ENCODE data around the gene LHX5.

The LHX5 gene

DNA sequence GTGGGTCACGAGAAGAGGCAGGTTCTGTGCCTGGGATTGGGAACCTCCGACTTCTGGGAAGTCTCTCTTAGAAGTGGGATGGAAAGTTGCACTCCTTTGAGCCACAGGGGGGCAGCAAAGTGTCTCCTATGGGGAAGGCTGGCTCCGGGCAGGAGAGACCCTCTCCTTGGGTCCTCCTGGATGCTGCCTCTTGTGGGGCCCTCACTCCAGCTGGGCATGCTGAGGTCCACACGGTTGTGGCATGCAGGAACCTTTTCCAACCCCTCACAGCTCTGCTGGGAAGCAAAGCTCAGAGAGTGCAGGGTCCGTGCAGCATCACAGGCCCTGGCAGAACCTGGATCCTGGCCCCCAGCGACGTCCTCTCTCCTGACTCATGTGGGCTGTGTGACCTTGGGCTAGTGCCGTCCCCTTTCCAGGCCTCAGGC, 32.1 kb downstream of the LHX5 start:
- DNase-seq (ENCODE audit: low read depth, low spot score): no peak

DNA sequence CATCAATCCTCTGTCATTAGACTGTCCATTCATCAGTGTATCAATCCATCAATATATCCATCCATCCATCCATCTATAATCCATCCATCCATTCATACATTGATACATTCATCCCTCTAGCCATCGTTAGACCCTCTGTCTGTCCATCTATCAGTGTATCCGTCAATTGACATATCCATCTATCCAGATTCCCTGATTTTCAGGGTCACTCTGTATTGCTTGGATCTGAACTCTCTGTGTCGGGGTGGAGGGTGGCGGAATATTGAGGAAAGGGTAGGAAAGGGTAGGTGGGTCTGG, 32.4 kb downstream of the LHX5 start:
- DNase-seq (ENCODE audit: low read depth, low spot score): no peak

DNA sequence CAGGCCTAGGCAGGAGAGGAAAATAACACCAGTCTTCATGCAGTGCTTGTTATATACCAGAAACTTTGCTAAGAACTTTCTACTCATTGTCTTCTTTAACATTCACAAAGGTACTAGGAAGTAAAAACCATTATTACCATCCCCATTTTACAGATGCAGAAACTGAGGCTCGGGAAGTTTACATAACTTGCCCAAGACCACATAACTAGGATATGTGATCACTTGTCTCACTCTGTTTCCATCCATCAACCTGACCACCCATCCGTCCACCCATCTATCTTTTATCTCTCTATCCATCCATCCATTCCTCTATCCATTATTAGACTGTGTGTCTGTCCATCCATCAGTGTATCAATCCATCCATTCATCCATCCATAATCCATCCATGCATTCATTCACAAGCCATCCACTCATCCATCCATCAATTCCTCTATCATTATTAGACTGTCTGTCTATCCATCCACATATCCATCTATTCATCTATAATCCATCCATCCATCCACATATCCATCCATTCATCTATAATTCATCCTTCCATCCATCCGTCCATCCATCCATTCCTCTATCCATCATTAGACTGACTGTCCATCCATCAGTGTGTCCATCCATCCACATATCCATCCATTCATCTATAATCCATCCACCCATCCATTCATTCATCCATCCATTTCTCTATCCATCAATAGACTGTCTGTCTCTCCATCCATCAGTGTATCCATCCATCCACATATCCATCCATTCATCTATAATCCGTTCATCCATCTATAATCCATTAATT, 33.0 kb downstream of the LHX5 start:
- no peak for DNase-seq (ENCODE audit: low read depth, low spot score)

DNA sequence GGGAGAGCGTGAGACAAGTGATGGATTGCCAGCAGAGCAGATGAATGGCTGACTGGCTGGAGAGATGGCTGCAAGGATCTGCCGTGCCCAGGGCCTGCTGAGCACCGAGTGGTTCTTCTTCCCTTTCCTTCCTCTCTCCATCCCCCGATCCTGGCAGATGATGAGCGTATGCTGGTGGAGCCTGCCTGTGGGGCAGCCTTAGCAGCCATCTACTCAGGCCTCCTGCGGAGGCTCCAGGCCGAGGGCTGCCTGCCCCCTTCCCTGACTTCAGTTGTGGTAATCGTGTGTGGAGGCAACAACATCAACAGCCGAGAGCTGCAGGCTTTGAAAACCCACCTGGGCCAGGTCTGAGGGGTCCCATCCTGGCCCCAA, 34.0 kb downstream of the LHX5 start:
- no peak for DNase-seq (ENCODE audit: low read depth, low spot score)

DNA sequence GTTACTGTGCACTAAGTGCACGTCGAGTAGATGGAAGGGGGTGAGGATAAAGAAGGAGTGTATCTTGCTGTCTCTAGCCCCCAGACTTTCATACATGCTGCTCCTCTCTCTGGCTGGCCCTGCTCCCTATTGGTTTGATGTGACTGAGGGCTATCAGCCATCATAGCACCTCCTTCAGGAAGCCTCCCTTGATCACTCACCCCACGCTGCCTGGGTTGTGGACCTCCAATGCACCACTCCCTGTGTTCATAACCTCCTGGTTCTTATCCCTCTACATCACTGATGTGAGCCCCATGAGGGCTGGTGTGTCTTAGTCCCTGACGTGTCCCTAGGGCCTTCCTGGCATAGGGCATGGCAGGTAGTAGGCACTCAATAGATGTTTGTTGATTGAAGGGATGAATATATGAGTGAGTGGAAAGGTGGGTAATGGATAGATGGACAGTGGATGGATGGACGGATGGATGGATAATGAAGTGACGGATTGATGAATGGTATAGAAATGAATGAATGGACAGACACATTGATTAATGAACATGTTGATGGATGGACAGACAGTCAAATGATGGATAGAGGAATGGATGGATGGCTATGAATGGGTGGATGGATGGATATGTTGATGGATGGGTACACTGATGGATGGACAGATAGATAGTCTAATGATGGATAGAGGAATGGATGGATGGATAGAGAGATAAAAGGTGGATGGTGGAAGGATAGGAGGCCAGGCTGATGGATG, 34.5 kb downstream of the LHX5 start:
- DNase-seq (ENCODE audit: low read depth, low spot score): no peak

DNA sequence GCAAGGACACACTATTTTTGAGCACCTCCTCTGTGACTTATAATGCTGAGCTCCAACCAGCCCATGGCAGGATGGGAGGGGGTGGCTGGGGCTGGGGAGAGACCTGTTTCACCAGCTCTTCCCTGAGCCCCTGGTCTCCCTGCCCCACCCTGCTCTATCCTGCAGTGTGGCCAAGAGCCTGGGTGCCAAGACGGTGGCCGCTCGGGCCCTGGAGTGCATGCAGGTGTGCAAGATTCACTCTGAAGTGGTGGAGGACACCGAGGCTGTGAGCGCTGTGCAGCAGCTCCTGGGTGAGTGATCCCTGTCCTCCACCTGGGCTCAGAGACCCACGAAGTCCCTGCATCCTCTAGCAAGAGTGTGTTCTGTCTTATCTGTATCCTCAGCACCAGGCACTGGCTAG, 35.1 kb downstream of the LHX5 start:
- DNase-seq (ENCODE audit: low read depth, low spot score): no peak

DNA sequence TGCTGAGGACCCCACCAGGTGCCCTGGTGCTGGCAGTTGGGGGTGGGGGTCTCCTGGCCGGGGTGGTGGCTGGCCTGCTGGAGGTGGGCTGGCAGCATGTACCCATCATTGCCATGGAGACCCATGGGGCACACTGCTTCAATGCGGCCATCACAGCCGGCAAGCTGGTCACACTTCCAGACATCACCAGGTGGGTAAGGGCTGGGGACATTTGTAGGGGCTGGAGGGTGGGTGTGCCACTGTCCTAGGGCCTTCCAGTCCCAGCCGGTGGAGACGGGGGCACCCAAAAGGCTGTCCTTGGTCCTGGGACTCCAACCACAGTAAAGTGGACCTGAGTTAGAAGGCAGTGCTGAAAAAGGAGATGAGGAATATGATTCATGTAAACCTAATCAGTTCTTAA, 36.3 kb downstream of the LHX5 start:
- DNase-seq (ENCODE audit: low read depth, low spot score): no peak

DNA sequence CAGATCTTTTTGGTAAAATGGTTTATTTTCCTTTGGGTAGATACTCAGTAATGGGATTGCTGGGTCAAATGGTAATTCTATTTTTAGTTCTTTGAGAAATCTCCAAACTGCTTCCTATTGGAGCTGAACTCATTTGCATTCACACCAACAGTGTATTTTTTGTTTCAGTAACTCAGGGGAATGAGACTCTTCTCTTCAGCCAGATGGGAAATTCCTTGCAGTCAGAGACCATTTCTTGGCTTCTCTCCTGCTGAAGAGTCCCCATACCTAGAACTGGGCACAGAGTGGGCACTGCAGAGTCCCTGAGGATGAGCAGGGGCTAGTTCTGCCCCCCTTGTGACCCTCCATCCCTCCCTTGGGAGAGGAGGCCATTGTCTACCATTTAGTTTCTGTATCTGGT, 38.7 kb downstream of the LHX5 start:
- DNase-seq (ENCODE audit: low read depth, low spot score): no peak

DNA sequence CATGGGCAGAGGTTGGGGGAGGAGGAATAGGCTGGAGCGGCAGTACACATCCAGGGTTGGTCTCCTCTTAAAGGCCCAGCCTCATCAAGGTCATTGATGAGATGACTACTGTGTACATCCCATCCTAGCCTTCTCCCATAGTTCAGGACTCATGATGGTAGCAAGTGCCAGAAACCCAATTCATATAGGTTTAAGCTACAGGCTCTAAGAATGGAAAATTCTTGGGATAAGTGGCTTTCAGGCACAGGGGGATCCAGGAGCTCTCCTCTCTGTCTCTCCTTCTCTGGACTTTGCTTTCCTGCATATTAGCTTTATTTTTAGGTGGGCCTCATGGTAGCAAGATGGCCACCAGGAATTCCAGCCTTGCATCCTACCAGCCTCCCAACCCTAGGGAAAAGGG, 43.2 kb downstream of the LHX5 start:
- DNase-seq (ENCODE audit: low read depth, low spot score): no peak

DNA sequence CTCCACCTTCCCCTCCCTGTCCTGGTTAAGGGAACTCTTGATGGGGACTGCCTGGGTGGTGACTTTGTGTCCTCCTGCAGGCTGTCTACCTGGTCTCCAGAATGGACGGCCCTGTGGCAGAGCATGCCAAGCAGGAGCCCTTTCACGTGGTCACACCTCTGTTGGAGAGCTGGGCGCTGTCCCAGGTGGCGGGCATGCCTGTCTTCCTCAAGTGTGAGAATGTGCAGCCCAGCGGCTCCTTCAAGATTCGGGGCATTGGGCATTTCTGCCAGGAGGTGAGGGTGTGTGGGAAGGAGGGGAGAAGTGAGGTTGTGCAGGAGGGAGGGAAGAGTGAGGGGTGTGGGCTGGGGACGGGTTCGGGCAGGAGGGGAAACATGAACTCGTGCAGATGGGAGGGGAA, 43.8 kb downstream of the LHX5 start:
- DNase-seq (ENCODE audit: low read depth, low spot score): no peak

DNA sequence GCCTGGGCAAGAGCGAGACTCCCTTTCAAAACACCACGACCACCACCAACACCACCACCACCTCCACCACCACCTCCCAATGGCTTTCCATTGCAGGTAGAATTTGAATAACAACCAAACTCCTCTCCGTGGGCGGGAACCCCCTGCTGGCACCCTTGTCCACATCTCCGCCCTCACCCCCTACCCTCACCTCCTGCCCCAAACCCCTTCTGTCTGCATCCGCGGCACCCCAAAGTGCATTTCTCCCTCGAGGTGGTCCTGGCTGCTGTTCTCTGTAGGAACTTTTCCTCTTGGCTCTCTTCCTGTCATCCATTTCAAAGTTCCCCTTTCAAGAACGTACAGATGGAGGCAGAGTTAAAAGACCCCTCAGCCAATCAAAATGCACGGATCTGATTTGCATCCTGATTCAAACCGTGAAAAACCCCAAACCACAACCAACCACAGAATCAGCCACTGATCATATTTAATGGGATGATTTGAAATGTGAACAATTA, 45.7 kb downstream of the LHX5 start:
- DNase-seq (ENCODE audit: low read depth, low spot score): no peak

DNA sequence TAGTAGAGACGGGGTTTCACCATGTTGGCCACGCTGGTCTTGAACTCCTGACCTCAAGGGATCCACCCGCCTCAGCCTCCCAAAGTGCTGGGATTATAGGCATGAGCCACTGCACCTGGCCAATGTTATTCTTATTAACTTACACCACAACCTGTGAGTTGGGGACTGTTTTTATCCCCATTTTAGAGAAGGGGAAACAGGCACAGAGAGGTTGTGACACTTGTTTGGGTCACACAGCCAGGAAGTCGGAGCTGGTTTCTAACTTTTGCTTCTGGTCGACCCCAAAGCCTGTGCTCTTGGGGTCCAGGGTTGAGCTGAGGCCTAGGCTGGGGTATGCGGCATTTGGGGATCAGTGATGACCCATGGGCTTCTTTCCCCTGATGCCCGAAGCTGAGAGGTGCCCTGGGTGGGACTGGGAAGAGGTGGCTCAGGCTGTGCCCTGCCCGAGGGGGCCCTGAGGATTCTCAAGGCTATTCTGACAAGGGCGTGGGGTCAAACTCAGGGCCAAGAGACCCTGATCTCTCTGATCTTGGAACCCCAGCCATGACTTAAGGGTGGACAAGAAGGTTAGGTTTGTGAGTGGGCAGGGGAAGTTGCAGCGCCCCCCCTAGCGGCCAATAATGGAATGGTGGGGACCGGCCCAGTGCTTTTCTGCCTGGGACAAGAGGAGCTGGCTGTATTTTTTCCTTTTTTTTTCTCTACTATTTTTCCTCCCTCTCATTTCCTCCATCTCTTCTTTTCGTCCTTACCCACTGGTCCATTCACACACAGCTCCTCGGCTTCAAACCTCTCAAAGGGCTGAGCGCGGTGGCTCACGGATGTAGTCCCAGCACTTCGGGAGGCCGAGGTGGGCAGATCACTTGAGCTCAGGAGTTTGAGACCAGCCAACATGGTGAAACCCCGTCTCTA, 46.5 kb downstream of the LHX5 start:
- DNase-seq (ENCODE audit: low read depth, low spot score): peak; percentile 13

DNA sequence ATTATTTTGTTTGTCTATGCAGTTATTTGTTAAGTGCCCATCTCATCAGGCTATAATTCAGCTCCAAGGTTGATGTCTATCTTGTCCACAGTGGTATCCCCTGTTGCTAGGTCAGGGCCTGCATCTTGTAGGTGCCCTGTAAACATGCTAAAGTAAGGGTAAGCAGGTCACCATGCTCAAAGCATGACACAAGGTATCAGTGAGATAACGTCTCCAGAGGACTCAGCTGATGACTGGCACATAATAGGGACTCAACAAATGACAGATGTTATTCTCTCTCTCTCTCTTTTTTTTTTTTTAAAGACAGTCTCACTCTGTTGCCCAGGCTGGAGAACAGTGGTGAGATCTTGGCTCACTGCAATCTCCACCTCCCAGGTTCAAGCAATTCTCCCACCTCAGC, 47.2 kb downstream of the LHX5 start:
- DNase-seq (ENCODE audit: low read depth, low spot score): no peak

DNA sequence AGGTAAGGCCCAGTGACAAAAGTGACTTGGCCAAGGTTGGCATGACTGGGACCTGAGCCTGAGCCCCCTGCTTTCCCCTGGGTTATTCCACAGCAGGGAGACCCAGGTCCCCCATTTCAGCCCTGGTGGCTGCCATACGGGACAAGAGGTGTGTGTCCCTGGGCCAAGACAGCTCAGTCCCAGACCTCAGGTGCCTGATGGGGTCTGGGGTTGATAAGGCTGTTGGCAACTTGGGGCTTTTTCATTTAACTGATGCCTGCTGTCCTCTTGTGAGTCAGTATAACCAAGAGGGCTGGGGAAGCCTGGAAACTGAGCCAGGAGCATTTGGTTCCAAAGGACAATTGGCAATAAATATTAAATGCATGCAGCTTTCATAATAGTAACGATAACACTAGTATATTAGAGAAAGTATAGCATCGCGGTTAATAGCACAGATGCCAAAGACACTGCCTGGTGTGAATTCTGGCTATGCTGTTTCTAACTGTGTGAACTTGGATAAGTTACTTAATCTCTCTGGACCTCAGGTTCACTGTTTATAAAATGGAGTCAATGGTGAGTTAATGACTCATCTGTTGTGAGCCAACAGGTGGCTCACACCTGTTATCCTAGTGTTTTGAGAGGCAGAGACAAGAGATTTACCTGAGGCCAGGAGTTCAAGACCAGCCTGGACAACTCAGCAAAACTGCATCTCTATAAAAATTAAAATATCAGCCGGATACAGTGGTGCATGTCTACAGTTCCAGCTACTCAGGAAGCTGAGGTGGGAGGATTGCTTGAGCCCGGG, 48.6 kb downstream of the LHX5 start:
- DNase-seq (ENCODE audit: low read depth, low spot score): no peak

DNA sequence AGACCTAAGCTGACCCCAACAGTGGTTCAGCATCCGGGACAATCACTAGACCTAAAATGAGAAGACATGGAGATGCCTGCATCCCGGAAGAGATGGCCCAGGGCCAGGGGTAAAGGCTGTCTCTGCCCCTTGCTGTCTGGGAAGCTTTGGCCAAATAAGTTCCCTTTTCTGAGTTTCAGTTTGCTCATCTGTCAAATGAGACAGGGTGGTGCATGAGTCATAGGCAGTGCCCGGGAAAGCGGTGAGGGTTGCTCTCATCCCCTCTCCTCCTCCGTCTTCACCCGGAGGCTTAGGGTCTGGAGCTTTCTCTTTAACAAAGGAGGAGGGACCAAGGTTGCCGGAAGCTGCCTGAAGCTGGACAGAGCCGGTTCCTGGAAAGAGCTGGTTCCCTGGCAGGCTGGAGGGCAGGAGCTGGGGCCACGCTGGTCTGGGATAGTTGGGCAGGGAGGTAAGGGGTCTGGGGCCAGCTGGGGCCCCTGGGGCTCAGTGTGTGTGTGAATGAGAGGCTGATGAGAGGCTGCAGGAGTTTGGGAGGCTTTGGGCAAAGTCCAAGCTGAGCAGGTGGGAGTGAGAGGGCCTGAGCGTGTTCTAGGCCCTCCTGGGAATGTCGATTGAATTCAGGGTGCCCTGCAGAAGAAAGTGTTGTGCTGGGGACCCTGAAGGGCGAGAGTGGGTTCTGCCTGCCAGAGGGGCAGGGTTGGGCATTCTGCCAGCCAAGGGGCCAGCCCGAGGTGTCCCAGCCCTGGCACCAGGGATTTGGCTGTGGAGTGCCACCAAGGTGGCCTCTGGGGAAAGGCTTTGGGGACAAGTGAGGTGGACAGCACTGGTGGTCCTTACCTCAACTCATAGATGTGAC, 49.4 kb downstream of the LHX5 start, which contains the start of gene SDSL:
TSS of gene SDSL (plus strand) at position 351 of the 856 bp plus-strand sequence. CDS start 5,603 bp downstream, outside the sequence.
- DNase-seq (ENCODE audit: low read depth, low spot score): peak; percentile 41

DNA sequence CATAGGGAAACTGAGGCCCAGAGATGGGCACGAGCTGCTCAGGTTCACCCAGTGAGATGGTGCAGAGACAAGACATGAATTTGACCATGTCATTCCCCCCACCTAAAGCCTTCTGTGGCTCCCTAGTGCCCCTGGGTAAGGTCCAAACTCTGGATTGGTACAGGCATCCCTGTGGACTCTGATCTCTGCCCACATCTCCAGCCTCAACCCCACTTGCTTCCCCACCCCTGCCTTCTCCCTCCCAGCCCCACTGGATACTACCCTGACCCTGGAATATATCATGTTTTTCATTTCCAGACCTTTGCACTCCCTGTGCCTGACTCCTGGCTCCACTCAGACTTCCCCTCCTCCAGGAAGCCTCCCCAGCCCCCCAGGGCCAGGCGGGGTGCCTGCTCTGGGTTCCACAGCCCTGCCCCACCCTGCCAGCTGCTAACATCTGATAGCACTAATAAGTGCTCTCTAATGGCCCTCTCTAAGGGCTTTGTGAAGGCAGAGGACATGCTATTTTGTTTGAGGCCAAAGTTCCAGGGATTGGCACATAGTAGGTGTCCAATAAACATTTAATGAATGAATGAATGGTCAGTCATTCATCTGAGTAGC, 50.6 kb downstream of the LHX5 start:
- DNase-seq (ENCODE audit: low read depth, low spot score): no peak

DNA sequence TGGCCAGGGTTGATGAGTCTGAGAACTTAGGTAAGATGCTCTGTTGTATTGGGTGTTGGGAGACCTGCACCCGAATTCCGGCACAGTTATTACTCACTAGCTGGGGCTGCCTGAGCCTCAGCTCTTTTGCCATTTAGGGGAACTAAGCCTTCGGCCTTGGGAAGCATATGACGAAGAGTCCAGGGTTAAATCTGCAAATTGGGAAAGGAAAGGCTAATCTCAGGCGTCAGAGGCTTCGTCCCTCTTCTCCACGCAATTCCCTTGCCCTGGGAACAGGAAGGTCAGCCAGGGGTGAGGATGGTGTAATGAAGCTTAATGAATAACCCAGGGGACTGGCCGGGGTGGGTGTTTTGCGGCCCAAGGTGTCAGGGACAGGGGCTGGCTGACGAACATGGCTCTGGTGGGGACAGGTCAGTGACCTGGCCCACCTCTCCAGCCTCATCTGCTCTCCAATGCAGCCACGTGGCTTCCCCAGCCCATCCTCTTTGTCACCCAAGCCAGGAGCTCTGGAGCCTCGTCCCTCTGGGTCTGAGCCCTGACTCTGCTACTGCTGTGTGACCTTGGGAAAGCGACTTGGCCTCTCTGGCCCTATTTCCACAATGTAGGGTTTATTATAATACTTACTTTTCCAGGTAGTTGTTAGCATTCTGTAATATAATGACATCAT, 53.3 kb downstream of the LHX5 start:
- DNase-seq (ENCODE audit: low read depth, low spot score): no peak

DNA sequence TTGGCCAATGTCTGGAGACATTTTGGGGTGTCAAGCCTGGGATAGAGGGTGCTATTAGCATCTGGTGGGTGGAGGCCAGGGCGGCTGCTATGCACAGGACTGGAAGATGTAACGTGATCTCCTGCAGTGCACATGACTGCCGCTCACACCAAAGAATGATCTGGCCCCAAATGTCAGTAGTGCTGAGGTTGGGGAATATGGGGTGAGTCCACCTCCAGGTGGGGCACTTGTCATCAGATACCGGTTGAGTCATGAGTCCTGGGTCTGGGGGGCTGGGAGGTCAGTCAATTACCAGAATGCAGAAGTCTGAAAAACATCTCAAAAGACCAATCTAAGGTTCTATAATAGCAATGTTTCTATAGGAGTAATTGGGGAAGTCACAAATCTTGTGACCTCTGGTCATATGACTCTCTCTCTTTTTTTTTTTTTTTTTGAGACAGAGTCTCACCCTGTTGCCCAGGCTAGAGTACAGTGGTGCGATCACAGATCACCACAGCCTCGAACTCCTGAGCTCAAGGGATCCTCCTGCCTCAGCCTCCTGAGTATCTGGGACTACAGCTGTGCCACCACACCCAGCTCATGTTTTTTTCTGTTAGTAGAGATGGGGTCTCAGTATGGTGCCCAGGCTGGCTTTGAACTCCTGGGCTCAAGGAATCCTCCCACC, 55.4 kb downstream of the LHX5 start:
- DNase-seq (ENCODE audit: low read depth, low spot score): no peak

DNA sequence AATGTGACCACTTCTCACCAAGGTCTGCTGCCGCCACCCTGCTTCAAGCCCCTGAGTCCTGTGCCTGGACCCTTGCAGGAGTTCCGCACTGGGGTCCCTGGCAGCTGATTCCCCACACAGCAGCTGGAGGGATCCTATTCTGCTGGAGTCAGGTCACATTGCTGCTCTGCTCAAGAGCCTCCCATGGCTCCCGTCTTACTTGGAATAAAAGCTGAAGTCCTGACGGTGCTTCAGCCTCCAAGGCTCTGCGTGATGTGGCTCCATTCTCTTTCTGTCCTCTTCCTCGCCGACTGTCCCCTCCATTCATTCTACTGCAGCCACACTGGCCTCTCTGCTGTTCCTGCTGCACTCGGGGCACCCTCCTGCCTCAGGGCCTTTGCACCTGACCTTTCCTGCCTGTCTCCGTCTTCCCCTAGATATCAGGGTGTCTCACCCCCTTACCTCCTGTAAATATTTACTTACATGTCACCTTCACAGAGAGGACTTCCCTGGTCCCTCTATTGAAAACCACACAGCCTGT, 57.1 kb downstream of the LHX5 start:
- no peak for DNase-seq (ENCODE audit: low read depth, low spot score)
